ENCODE measurements around the gene FRY.

FRY gene

GRCh38 chr13:32073180-32073864 lies 41.7 kb downstream of the FRY start:
- DNase-seq (ENCODE audit: low read depth, low spot score) = no peak
- no peak overlapping the region for H3K27ac ChIP-seq

- H3K27ac ChIP-seq = no peak overlapping the region
- no peak for DNase-seq (ENCODE audit: low read depth, low spot score)
These were observed 43.7 kb downstream of the FRY start for GRCh38 chr13:32075170-32075851.

- H3K27ac ChIP-seq = no peak overlapping the region
- no peak for DNase-seq (ENCODE audit: low read depth, low spot score)
These were observed 48.0 kb downstream of the FRY start for GRCh38 chr13:32079587-32079986.

DNA sequence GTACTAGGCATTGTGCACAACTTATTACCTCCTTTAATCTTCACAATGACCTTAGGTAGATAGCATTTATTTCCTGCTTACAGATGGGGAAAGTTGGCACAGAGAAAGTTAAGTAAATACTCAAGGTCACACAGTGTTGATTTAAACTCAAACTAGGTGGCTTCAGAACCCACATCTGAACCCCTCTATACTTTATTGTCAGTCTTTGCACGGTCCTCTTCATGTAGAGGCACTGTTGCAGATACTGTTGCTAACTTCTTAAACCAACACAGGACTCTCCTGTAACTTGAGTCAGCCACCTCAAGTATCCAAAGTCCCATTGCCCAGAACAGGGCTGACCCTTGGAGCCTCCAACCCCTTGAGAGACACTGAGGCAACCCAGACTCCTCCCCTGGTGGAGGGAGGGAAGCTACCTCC lies 48.8 kb downstream of the FRY start:
- H3K27ac ChIP-seq = no peak overlapping the region
- no peak for DNase-seq (ENCODE audit: low read depth, low spot score)

DNA sequence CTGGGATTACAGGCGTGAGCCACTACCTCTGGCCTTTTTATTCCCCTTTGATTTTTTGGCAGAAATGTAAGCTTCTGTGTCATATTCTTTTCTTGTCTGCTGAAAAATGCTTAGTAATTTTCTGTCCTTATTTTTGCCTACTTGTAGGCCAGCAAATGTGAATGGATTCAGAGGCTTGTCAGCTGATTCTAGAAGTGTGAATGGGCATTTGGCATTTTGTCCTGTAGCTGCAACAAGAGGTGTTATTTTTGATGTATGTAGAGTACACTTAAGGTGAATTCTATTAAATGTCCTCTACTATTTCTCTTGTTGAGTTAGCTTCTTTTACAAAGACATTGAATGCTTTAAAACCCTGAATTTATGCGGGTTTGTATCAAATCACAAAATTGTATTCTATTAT lies 50.0 kb downstream of the FRY start:
- no peak overlapping the region for H3K27ac ChIP-seq
- no peak for DNase-seq (ENCODE audit: low read depth, low spot score)

- DNase-seq (ENCODE audit: low read depth, low spot score) = no peak
- H3K27ac ChIP-seq = no peak overlapping the region
These were observed 54.8 kb downstream of the FRY start for GRCh38 chr13:32086366-32086765.

- no peak overlapping the region for H3K27ac ChIP-seq
- DNase-seq (ENCODE audit: low read depth, low spot score) = no peak
These were observed 55.3 kb downstream of the FRY start for GRCh38 chr13:32086791-32087441.

GRCh38 chr13:32087955-32088747 lies 56.6 kb downstream of the FRY start:
- no peak for DNase-seq (ENCODE audit: low read depth, low spot score)
- H3K27ac ChIP-seq = no peak overlapping the region

DNA sequence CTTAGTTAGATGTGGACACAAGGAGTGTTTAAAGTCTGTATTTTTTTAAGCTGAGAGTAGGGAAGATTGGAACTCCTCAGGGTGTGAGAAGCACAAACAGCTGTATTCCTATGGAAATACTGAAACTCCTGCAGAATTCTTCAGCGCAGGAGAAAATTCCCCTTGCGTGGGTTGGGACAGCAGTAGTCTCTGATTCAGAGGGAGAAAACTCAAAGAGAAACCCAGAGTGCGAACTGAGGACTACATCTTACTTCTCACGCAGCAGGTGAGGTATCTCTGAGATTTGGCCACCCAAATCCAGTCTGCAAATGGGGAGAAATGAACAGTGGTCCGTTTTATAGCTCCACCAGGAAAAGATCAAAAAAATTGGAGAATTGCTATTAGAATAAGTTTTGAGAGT lies 60.9 kb downstream of the FRY start:
- H3K27ac ChIP-seq = no peak overlapping the region
- no peak for DNase-seq (ENCODE audit: low read depth, low spot score)

DNA sequence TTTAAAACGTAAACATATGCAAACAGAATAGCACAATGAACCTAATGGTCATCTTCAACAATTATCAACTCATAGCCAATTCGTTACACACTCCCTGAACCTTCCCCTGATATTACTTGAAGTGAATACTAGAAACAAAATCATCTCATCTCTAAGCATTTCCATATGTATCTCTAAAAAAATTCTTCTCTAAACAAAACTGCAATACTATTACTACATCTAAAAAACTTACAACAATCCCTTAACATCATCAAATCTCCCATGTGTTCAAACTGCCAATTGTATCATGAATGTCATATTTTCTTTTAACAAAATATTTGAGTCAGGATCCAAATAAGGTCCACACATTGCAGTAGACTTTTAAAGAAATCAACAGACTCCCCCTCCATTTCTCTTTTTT lies 61.4 kb downstream of the FRY start:
- no peak for DNase-seq (ENCODE audit: low read depth, low spot score)

GRCh38 chr13:32098272-32098671 lies 66.7 kb downstream of the FRY start:
- no peak overlapping the region for H3K27ac ChIP-seq
- no peak for DNase-seq (ENCODE audit: low read depth, low spot score)

More for the DNA sequence above, 61.4 kb downstream of the FRY start:
- H3K27ac ChIP-seq = no peak overlapping the region

DNA sequence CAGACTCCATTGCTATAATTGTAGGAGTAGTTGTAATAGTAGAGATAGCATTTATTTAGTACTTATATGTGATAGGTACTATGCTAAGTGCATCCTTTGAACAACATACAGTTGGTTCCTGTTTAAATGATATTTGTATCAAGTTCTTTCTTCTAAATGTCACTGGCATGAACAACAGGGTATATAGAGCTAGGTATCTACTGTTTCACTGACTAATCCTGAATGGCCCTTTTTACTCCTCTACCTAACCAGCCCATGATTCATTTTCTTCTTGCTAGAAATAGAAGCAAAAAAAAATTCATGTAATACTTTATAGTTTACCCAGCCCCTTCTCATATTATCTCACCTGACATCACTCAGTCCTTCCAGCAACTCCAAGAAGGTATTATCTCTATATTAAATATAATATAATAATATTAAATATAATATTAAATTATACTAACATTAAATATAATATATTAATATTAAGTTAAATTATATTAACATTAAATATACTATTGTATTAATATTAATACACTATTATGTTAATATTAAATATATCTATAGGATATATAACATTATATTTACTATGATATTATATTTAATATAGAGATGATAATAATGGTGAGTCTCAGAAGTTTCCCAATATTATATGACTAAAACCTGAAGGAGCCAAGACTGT lies 74.2 kb downstream of the FRY start:
- no peak overlapping the region for H3K27ac ChIP-seq
- no peak for DNase-seq (ENCODE audit: low read depth, low spot score)

GRCh38 chr13:32107474-32107873 lies 75.9 kb downstream of the FRY start:
- no peak overlapping the region for H3K27ac ChIP-seq
- DNase-seq (ENCODE audit: low read depth, low spot score) = no peak

DNA sequence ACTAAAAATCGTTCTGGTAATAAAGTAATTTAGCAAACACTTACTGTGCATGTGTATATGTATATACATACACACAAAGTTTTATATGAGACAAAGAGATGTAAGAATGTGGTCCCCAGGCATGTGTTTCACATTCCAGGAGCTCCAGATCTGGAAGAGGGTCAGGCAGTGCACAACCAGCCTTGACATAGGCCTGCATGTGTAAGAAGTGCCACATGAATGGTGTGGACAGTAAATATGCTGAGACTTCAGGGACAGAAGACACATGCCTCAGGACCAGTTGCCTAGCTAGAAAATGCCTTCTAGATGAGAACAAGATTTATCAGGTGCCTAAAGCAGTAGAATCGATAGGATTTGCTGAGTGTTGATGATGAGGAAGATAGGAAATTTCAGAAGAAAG lies 76.4 kb downstream of the FRY start:
- DNase-seq (ENCODE audit: low read depth, low spot score) = no peak
- H3K27ac ChIP-seq = no peak overlapping the region

DNA sequence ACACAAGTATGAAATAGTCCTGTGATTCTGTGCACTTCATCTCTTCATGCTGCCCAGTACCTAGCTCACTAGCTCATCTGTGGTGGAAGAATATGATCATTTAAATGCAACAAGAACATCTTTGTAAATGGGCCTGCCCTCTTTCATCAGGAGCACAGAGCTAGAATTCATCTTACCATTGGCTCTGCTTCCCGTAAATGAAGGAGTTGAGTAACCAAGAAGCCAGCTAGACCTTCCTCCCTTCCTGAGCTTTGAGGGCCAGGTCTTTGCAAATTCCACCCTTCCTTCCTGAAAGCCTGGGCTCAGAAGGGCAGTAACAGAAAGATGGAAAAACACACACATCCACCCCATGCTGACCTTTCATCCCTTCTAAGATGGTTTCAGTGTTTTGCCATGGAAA lies 82.0 kb downstream of the FRY start:
- DNase-seq (ENCODE audit: low read depth, low spot score) = no peak
- H3K27ac ChIP-seq = no peak overlapping the region

DNA sequence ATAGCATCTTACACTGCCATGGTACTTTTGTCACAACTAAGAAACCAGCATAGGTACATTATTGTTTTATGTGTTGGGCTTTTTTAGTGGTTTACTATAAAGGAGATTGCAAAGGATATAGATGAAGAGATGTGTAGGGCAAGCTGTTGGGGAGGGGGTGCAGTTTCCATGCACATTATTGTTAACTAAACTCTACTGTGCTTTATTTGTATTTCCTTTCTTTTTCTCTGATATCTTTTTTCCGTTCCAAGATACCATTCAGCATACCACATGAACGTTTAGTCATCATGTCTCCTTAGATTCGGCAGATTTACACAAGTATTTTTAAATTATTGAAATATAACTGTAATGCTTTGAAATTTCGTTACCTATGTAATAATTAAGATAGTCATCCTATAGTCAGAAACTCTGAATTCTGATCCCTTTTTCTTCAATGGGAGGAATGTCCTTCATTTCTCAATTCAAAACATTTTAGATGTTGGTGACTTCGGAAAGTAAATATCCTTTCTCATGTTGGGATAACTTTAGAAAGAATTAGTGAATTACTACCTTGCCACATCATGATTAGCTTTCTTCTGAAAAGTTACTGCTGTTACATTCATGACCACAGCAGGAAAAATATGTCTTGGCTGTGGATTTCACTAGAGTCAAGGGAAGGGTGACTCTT lies 82.8 kb downstream of the FRY start:
- no peak for DNase-seq (ENCODE audit: low read depth, low spot score)
- no peak overlapping the region for H3K27ac ChIP-seq

GRCh38 chr13:32115066-32115465 lies 83.5 kb downstream of the FRY start:
- DNase-seq (ENCODE audit: low read depth, low spot score) = no peak
- no peak overlapping the region for H3K27ac ChIP-seq

GRCh38 chr13:32116210-32116609 lies 84.6 kb downstream of the FRY start:
- no peak for DNase-seq (ENCODE audit: low read depth, low spot score)
- no peak overlapping the region for H3K27ac ChIP-seq

- DNase-seq (ENCODE audit: low read depth, low spot score) = no peak
- H3K27ac ChIP-seq = no peak overlapping the region
These were observed 85.4 kb downstream of the FRY start for GRCh38 chr13:32117001-32117400.

- DNase-seq (ENCODE audit: low read depth, low spot score) = no peak
These were observed 86.1 kb downstream of the FRY start for GRCh38 chr13:32117701-32118100.

More at GRCh38 chr13:32117701-32118100, 86.1 kb downstream of the FRY start:
- no peak overlapping the region for H3K27ac ChIP-seq

All from epithelial cell of prostate (primary cell).